Adrenal gland (tissue), 12 donors: ENCODE results near the gene UBE2E3. TPM values are rescaled to one million over a fixed set of nuclear protein-coding genes. Genes with fewer than 3 reads are reported as not detected.

ENCODE experiments used
- DNase-seq, 7 donors: peaks; one replicate each; pipeline ENCODE4 v3.0.0-alpha.2; 2019 to 2020
- H3K27ac ChIP-seq, 5 donors: fragments of 200-600 bp; sonication (generic) in 4 of 5; 1 replicate in 3 of 5; 2 replicates in 2 of 5; pipeline versions ENCODE4 v1.5.1 to v1.8.0; 2016 to 2020; ENCODE audit warnings: mild to moderate bottlenecking in 1 of 5
- H3K27me3 ChIP-seq: fragments of 200-600 bp; 2 replicates; pipeline ENCODE4 v1.8.0; 2021
- H3K36me3 ChIP-seq, 2 donors: fragments of 200-600 bp; replicated peaks in 1 of 2; 1 replicate in 1 of 2; 2 replicates in 1 of 2; pipeline versions ENCODE4 v1.5.1 to v1.8.0; 2018 to 2022
- H3K4me1 ChIP-seq, 2 donors: fragments of 200-600 bp; replicated peaks in 1 of 2; 1 replicate in 1 of 2; 2 replicates in 1 of 2; pipeline versions ENCODE4 v1.5.1 to v1.8.0; 2018 to 2021
- H3K4me3 ChIP-seq, 4 donors: fragments of 200-600 bp; sonication (generic) in 3 of 4; one replicate each; pipeline ENCODE4 v1.5.1; 2016 to 2018
- H3K9me3 ChIP-seq, 3 donors: fragments of 200-600 bp; sonication (generic) in 1 of 3; replicated peaks in 1 of 3; 1 replicate in 2 of 3; 2 replicates in 1 of 3; pipeline versions ENCODE4 v1.5.1 to v1.8.0; 2016 to 2021
- CTCF ChIP-seq, 6 experiments: fragments of 450-650 bp in 4 of 6; fragments of 200-600 bp in 2 of 6; sonication (generic) in 1 of 6; IDR thresholded peaks; 1 replicate in 5 of 6; 2 replicates in 1 of 6; pipeline versions ENCODE4 v1.5.1 to v1.8.0; 2016 to 2021; ENCODE audit warnings: antibody characterized with exemption in 6 of 6, mild to moderate bottlenecking in 2 of 6, moderate library complexity in 1 of 6
- POLR2A ChIP-seq, 2 donors: fragments of 450-650 bp; IDR thresholded peaks; one replicate each; pipeline ENCODE4 v1.6.1; 2017; ENCODE audit warnings: antibody characterized with exemption in 2 of 2, mild to moderate bottlenecking in 2 of 2, moderate library complexity in 1 of 2
- WGBS, 4 donors: extraction: QIAGEN DNeasy Blood & Tissue Kit in 2 of 4; methylation state at CpG; one replicate each; pipeline versions ENCODE4 v1.1.5 to v1.1.7; 2013 to 2017; 5-methylcytosine and 5-hydroxymethylcytosine counted together
- intact Hi-C, 2 donors: fragments of 100-400 bp; cut with DNase I; formaldehyde crosslinking; loops; one replicate each; pipeline versions ENCODE4 v1.14.1 to v1.15.0; 2022 to 2023
- polyA plus RNA-seq, 3 donors: library from polyadenylated mRNA; stranded (reverse); fragments of 200-250 nt in 2 of 3; fragments of 350-450 nt in 1 of 3; fragmentation: Illumina TruSeq in 1 of 3; extraction: RNeasy Lipid Tissue Mini Kit (QIAGEN cat#74804) in 1 of 3; gene quantifications; one replicate each; pipeline ENCODE4 v1.2.3, GENCODE V29; 2013 to 2014
- total RNA-seq, 9 donors: library from RNA; depleted of rRNA in 4 of 9; stranded (reverse); fragments of >200 nt in 4 of 9; fragments of 120-200 nt in 1 of 9; fragmentation: NEBNext Ultra II Directional in 1 of 9; extraction: Animal tissue kit (Norgen Biotek cat#: 25700) in 1 of 9; gene quantifications; one replicate each; pipeline versions ENCODE4 v1.1.0 to v1.2.4, GENCODE V29; 2013 to 2023
- donor health status: healthy with polysubstance abuse.
- donor health status: Bipolar disorder and iron deficiency.
- donor health status: DM: yes; HTN: yes; CAD: no.
- donor health status: DM: no; HTN: no; CAD: no.
- donor health status: DM: no; HTN: no; CAD: no.
- donor health status: DM: yes; HTN: yes; CAD: no.

UBE2E3 gene
- total and polyA plus RNA-seq, 12 donors: 30.8 to 87.1 (median 51.0) TPM

GRCh38 chr2:180975585-180975984 lies 4.8 kb upstream of the UBE2E3 start:
- intact Hi-C loops: no loop called here
- TF ChIP-seq POLR2A (IDR thresholded peaks at IDR 0.05): no peak
- TF ChIP-seq CTCF (IDR thresholded peaks at IDR 0.05): no peak
- Histone ChIP-seq H3K27ac (no peak overlapping the region), H3K4me3 (no peak overlapping the region), H3K27me3 (no peaks in the 10 kb centered on the region), H3K9me3 (no peaks in the 10 kb centered on the region), H3K4me1 (no peaks in the 10 kb centered on the region), H3K36me3 (no peaks in the 10 kb centered on the region)
- WGBS, 4 donors: 61 to 67% (median 64%) methylated on average over 2 of the region's 2 CpGs
- no peak for DNase-seq

- Histone ChIP-seq H3K4me1 (peaks cover 11 to 24% of the 10 kb centered on the region in 2 donors), H3K36me3 (no peaks in the 10 kb centered on the region), H3K27me3 (no peaks in the 10 kb centered on the region), H3K4me3 (peak overlapping the region in 1 of 4 donors; percentile 66), H3K27ac (peak overlapping the region in 3 of 5 donors; percentile 82 to 92 (median 82)), H3K9me3 (no peaks in the 10 kb centered on the region)
- 48 to 58% (median 56%) methylated on average over 7 of the region's 7 CpGs for WGBS, 4 donors
- TF ChIP-seq CTCF (IDR thresholded peaks at IDR 0.05): no peak
- TF ChIP-seq POLR2A (IDR thresholded peaks at IDR 0.05): no peak
- intact Hi-C loops: no loop called here
- DNase-seq: peak in 2 of 7 donors; percentile 13 to 22
Measured at GRCh38 chr2:180978903-180979748, 1.3 kb upstream of the UBE2E3 start.

GRCh38 chr2:180979749-180980105 lies 678 bp upstream of the UBE2E3 start:
- Histone ChIP-seq H3K9me3 (no peaks in the 10 kb centered on the region), H3K27ac (peak overlapping the region in 4 of 5 donors; percentile 72 to 92 (median 82)), H3K4me1 (peaks cover 14 to 30% of the 10 kb centered on the region in 2 donors), H3K4me3 (peak overlapping the region in 2 of 4 donors; percentile 46 to 66), H3K27me3 (no peaks in the 10 kb centered on the region), H3K36me3 (no peaks in the 10 kb centered on the region)
- DNase-seq: peak in 3 of 7 donors; percentile 6 to 21 (median 17)
- intact Hi-C loops: no loop called here
- WGBS, 4 donors: 13 to 25% (median 16%) methylated on average over 9 of the region's 9 CpGs
- TF ChIP-seq CTCF (IDR thresholded peaks at IDR 0.05) (no peak), POLR2A (IDR thresholded peaks at IDR 0.05) (no peak)

- Histone ChIP-seq H3K27me3 (no peaks in the 10 kb centered on the region), H3K4me3 (peak overlapping the region in 2 of 4 donors; percentile 54 to 66), H3K36me3 (no peaks in the 10 kb centered on the region), H3K9me3 (no peaks in the 10 kb centered on the region), H3K27ac (peak overlapping the region in 3 of 5 donors; percentile 67 to 92 (median 82)), H3K4me1 (peaks cover 14 to 44% of the 10 kb centered on the region in 2 donors)
- peak; percentile 15 to 56 (median 30) for DNase-seq
- intact Hi-C loops: no loop called here
- TF ChIP-seq CTCF (IDR thresholded peaks at IDR 0.05): no peak
- TF ChIP-seq POLR2A (IDR thresholded peaks at IDR 0.05): no peak
- 0% methylated on average over 37 to 80 of the region's 81 CpGs for WGBS, 4 donors
Measured at GRCh38 chr2:180980943-180981911, 822 bp downstream of the UBE2E3 start.
